D721Med (cell line): ENCODE data around the gene HIVEP3.

Experiments
- DNase-seq: peaks from one replicate; pipeline ENCODE4 v3.0.0; 2011; ENCODE audit warnings: low spot score; ENCODE audit not compliant: insufficient read length
- FAIRE-seq: peaks from 2 replicates; lab custom pipeline; 2011; peaks lifted over from hg19 to GRCh38; lab: Jason Lieb, UNC
- TF ChIP-seq, protein P1 (sequence below): IDR thresholded peaks from 2 replicates; pipeline ENCODE4 v1.5.1; 2012; ENCODE audit warnings: mild to moderate bottlenecking, control low read depth; ENCODE audit not compliant: insufficient read depth; ENCODE audit errors: missing control alignments

The HIVEP3 gene

GRCh38 chr1:41735631-41736260, 183.0 kb downstream of the HIVEP3 start:
- DNase-seq: no peak
- TF ChIP-seq, protein P1, sequence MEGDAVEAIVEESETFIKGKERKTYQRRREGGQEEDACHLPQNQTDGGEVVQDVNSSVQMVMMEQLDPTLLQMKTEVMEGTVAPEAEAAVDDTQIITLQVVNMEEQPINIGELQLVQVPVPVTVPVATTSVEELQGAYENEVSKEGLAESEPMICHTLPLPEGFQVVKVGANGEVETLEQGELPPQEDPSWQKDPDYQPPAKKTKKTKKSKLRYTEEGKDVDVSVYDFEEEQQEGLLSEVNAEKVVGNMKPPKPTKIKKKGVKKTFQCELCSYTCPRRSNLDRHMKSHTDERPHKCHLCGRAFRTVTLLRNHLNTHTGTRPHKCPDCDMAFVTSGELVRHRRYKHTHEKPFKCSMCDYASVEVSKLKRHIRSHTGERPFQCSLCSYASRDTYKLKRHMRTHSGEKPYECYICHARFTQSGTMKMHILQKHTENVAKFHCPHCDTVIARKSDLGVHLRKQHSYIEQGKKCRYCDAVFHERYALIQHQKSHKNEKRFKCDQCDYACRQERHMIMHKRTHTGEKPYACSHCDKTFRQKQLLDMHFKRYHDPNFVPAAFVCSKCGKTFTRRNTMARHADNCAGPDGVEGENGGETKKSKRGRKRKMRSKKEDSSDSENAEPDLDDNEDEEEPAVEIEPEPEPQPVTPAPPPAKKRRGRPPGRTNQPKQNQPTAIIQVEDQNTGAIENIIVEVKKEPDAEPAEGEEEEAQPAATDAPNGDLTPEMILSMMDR: no peak
- no peak for FAIRE-seq

DNA sequence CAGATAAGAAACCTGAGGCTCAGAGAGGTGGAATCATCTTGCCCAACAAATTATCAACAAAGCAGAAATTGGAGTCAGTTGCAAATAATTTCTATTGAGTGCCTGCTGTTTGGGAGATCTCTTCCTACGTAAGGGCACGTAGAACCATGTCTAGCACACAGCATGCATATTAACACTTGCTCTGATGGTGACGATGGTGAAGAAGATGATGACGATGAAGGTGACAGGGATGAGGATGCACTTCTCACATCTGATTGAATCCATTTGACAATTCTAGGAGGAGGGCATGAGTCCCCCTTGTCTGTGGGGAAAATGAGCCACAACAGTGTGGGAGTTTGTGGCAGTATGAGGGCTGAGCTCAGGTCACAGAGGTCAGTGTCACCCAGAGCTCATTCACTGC, 183.6 kb downstream of the HIVEP3 start:
- FAIRE-seq: no peak
- TF ChIP-seq, protein P1: no peak
- no peak for DNase-seq

- no peak for FAIRE-seq
Observed at GRCh38 chr1:41734201-41734970, 184.3 kb downstream of the HIVEP3 start.

GRCh38 chr1:41733725-41734124, 185.0 kb downstream of the HIVEP3 start:
- FAIRE-seq (no peak), DNase-seq (no peak)
- TF ChIP-seq, protein P1: no peak

More at GRCh38 chr1:41734201-41734970, 184.3 kb downstream of the HIVEP3 start:
- TF ChIP-seq, protein P1: no peak
- DNase-seq: no peak

- DNase-seq (no peak), FAIRE-seq (no peak)
- TF ChIP-seq, protein P1: no peak
Observed at GRCh38 chr1:41733021-41733420, 185.7 kb downstream of the HIVEP3 start.

DNA sequence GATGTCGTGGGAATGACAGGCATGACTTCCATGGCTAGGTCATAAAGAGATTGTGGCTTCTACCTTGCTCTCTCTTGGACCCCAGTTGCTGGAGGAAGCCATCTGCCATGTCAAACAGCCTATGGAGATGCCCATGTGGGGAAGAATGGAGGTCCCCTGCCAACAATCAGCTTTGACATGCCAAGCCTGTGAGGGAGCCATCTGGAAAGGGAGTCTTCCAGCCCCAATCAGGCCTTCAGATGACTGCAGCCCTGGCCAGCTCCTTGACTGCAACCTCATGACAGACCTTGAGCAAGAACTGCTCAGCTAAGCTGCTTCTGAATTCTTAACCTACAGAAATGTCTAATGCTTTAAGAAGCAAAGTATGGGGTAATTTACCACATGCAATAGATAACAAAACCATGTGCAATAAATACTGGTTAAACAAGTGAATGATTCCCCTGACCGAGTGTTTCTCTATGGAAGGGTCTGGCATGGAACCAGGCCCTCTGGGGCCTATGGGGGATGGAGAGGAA, 187.1 kb downstream of the HIVEP3 start:
- TF ChIP-seq, protein P1: no peak
- FAIRE-seq (no peak), DNase-seq (no peak)

DNA sequence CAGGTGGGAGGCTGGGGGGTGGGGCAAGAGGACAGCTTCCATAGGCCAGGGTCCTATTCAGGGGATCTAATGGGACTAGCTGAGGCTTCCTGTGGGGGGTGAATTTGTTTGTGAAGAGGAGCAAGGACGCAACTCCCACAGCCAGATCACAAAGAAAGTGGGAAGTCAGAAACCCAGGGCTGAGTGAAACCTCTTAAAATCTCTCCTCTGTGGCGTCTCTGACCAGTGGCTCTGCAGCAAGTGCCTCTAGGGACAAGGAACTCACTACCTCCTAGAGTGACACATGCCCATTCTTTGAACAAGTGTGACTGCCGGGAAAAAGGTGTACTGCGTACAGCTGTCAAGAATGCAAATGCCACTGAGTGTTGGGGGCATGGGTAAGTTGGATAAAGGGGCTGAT, 187.9 kb downstream of the HIVEP3 start:
- no peak for DNase-seq
- FAIRE-seq: no peak
- TF ChIP-seq, protein P1: no peak
